ENCODE data around the gene FMNL2. TPM values are rescaled to one million over a fixed set of nuclear protein-coding genes. Genes with fewer than 3 reads are reported as not detected.
"Not testable (repeated sequence)": the region's sequence is repeated elsewhere in the genome, so short reads cannot be mapped to it uniquely, and the experiment has no call there.

Gene FMNL2
- total RNA-seq, 1 donor from 2014 or later = 24.7 TPM

GRCh38 chr2:152380261-152381055 is 45.5 kb downstream of the FMNL2 start:
- no peak for DNase-seq (ENCODE audit: low read depth)
- H3K27me3 ChIP-seq (ENCODE audit: control insufficient read depth, insufficient read depth, low read length) = no peaks in the 10 kb centered on the region
- no peaks in the 10 kb centered on the region for H3K36me3 ChIP-seq (ENCODE audit: control insufficient read depth, insufficient read depth, low read length)
- no peak for FAIRE-seq
- TF ChIP-seq CTCF (IDR thresholded peaks at IDR 0.05; ENCODE audit: insufficient read depth, low read length, severe bottlenecking) = no peak
- H3K4me3 ChIP-seq (ENCODE audit: low read depth, low read length) = no peak overlapping the region

- Histone ChIP-seq H3K27me3 (ENCODE audit: control insufficient read depth, insufficient read depth, low read length) (no peaks in the 10 kb centered on the region), H3K36me3 (ENCODE audit: control insufficient read depth, insufficient read depth, low read length) (no peaks in the 10 kb centered on the region), H3K4me3 (ENCODE audit: low read depth, low read length) (no peak overlapping the region)
- FAIRE-seq = no peak
- DNase-seq (ENCODE audit: low read depth) = no peak
- no peak for TF ChIP-seq CTCF (IDR thresholded peaks at IDR 0.05; ENCODE audit: insufficient read depth, low read length, severe bottlenecking)
These were observed 48.7 kb downstream of the FMNL2 start for GRCh38 chr2:152383702-152384101.

GRCh38 chr2:152384992-152385391 is 50.0 kb downstream of the FMNL2 start:
- Histone ChIP-seq H3K4me3 (ENCODE audit: low read depth, low read length) (no peak overlapping the region), H3K36me3 (ENCODE audit: control insufficient read depth, insufficient read depth, low read length) (no peaks in the 10 kb centered on the region), H3K27me3 (ENCODE audit: control insufficient read depth, insufficient read depth, low read length) (no peaks in the 10 kb centered on the region)
- no peak for TF ChIP-seq CTCF (IDR thresholded peaks at IDR 0.05; ENCODE audit: insufficient read depth, low read length, severe bottlenecking)
- DNase-seq (ENCODE audit: low read depth) = no peak
- no peak for FAIRE-seq

GRCh38 chr2:152385650-152386049 is 50.7 kb downstream of the FMNL2 start:
- H3K4me3 ChIP-seq (ENCODE audit: low read depth, low read length) = no peak overlapping the region
- FAIRE-seq = no peak

GRCh38 chr2:152386266-152386665 is 51.3 kb downstream of the FMNL2 start:
- no peaks in the 10 kb centered on the region for H3K27me3 ChIP-seq (ENCODE audit: control insufficient read depth, insufficient read depth, low read length)
- H3K4me3 ChIP-seq (ENCODE audit: low read depth, low read length) = no peak overlapping the region
- no peaks in the 10 kb centered on the region for H3K36me3 ChIP-seq (ENCODE audit: control insufficient read depth, insufficient read depth, low read length)
- DNase-seq (ENCODE audit: low read depth) = no peak
- no peak for FAIRE-seq
- TF ChIP-seq CTCF (IDR thresholded peaks at IDR 0.05; ENCODE audit: insufficient read depth, low read length, severe bottlenecking) = no peak

More at GRCh38 chr2:152385650-152386049, 50.7 kb downstream of the FMNL2 start:
- Histone ChIP-seq H3K36me3 (ENCODE audit: control insufficient read depth, insufficient read depth, low read length) (no peaks in the 10 kb centered on the region), H3K27me3 (ENCODE audit: control insufficient read depth, insufficient read depth, low read length) (no peaks in the 10 kb centered on the region)
- TF ChIP-seq CTCF (IDR thresholded peaks at IDR 0.05; ENCODE audit: insufficient read depth, low read length, severe bottlenecking) = no peak
- DNase-seq (ENCODE audit: low read depth) = no peak

GRCh38 chr2:152387041-152387440 is 52.1 kb downstream of the FMNL2 start:
- H3K4me3 ChIP-seq (ENCODE audit: low read depth, low read length) = no peak overlapping the region
- no peak for TF ChIP-seq CTCF (IDR thresholded peaks at IDR 0.05; ENCODE audit: insufficient read depth, low read length, severe bottlenecking)
- FAIRE-seq (no peak), DNase-seq (ENCODE audit: low read depth) (no peak)
- H3K27me3 ChIP-seq (ENCODE audit: control insufficient read depth, insufficient read depth, low read length) = no peaks in the 10 kb centered on the region
- H3K36me3 ChIP-seq (ENCODE audit: control insufficient read depth, insufficient read depth, low read length) = no peaks in the 10 kb centered on the region

- not testable (repeated sequence) for DNase-seq (ENCODE audit: low read depth); FAIRE-seq; H3K27me3 ChIP-seq (ENCODE audit: control insufficient read depth, insufficient read depth, low read length); H3K36me3 ChIP-seq (ENCODE audit: control insufficient read depth, insufficient read depth, low read length); H3K4me3 ChIP-seq (ENCODE audit: low read depth, low read length)
These were observed 53.3 kb downstream of the FMNL2 start for GRCh38 chr2:152388269-152388668.
